Natural killer cell treated with Interleukin-12 subunit alpha and Interleukin-12 subunit beta and Interleukin-15 and Interleukin-18, amount 100 ng/mL, for 72 hours (primary cell): Measurements from ENCODE around the gene MYO7A. TPM values are rescaled to one million over a fixed set of nuclear protein-coding genes. Genes with fewer than 3 reads are reported as not detected.

Source experiments
- ATAC-seq, 2 donors: fragments of 150-1000 bp; cut with Tn5 transposase in 1 of 2; sonication (Bioruptor Pico), chemical (Tn5 transposase) in 1 of 2; 2 replicates each; pipeline ENCODE4 v1.10.0; 2021
- DNase-seq: peaks from one replicate; pipeline ENCODE4 v3.0.0; 2022; ENCODE audit warnings: low spot score
- H3K27ac Mint-ChIP-seq, 2 donors: 1 replicate in 1 of 2; 2 replicates in 1 of 2; pipeline ENCODE4 v1.8.0; 2022; ENCODE audit warnings: mixed read lengths in 2 of 2, mild to moderate bottlenecking in 1 of 2, moderate library complexity in 1 of 2
- H3K27me3 Mint-ChIP-seq, 2 donors: 1 replicate in 1 of 2; 2 replicates in 1 of 2; pipeline ENCODE4 v1.8.0; 2022; ENCODE audit warnings: mixed read lengths in 2 of 2
- H3K36me3 Mint-ChIP-seq: one replicate; pipeline ENCODE4 v1.8.0; 2022; ENCODE audit warnings: mixed read lengths
- H3K4me1 Mint-ChIP-seq, 2 donors: 1 replicate in 1 of 2; 2 replicates in 1 of 2; pipeline ENCODE4 v1.8.0; 2022; ENCODE audit warnings: low read depth in 2 of 2, mixed read lengths in 2 of 2, mild to moderate bottlenecking in 1 of 2
- H3K4me3 Mint-ChIP-seq: one replicate; pipeline ENCODE4 v1.8.0; 2022; ENCODE audit warnings: mixed read lengths
- H3K9me3 Mint-ChIP-seq: 2 replicates; pipeline ENCODE4 v1.8.0; 2022; ENCODE audit warnings: mixed read lengths
- total RNA-seq, 2 donors: library from RNA; stranded (reverse); gene quantifications; one replicate each; pipeline ENCODE4 v1.2.3, GENCODE V29; 2022

The MYO7A gene
- total RNA-seq, 2 donors from 2014 or later = 0.05 TPM; not detected in 1

- Mint-ChIP-seq H3K4me3 (no peak overlapping the region), H3K27ac (no peak overlapping the region), H3K27me3 (peaks cover 9 to 17% of the 10 kb centered on the region in 2 donors), H3K36me3 (no peaks in the 10 kb centered on the region), H3K9me3 (no peaks in the 10 kb centered on the region), H3K4me1 (peaks cover 0 to 4% of the 10 kb centered on the region in 2 donors)
- ATAC-seq = no peak
- DNase-seq = no peak
Observed at GRCh38 chr11:77131560-77131959, 3.5 kb downstream of the MYO7A start.

- DNase-seq = no peak
- Mint-ChIP-seq H3K27ac (no peak overlapping the region), H3K9me3 (no peaks in the 10 kb centered on the region), H3K36me3 (no peaks in the 10 kb centered on the region), H3K27me3 (peaks cover 33 to 36% of the 10 kb centered on the region in 2 donors), H3K4me3 (no peak overlapping the region), H3K4me1 (peaks cover 3 to 8% of the 10 kb centered on the region in 2 donors)
- ATAC-seq = no peak
Observed at GRCh38 chr11:77135069-77135468, 7.0 kb downstream of the MYO7A start.

GRCh38 chr11:77136074-77136473, 8.0 kb downstream of the MYO7A start:
- ATAC-seq (no peak), DNase-seq (no peak)
- Mint-ChIP-seq H3K9me3 (no peaks in the 10 kb centered on the region), H3K27ac (no peak overlapping the region), H3K27me3 (peaks cover 33 to 37% of the 10 kb centered on the region in 2 donors), H3K4me3 (no peak overlapping the region), H3K4me1 (peaks cover 3 to 8% of the 10 kb centered on the region in 2 donors), H3K36me3 (no peaks in the 10 kb centered on the region)

- Mint-ChIP-seq H3K4me3 (no peak overlapping the region), H3K9me3 (no peaks in the 10 kb centered on the region), H3K27me3 (peaks cover 38 to 41% of the 10 kb centered on the region in 2 donors), H3K4me1 (peaks cover 7 to 13% of the 10 kb centered on the region in 2 donors), H3K36me3 (no peaks in the 10 kb centered on the region), H3K27ac (no peak overlapping the region)
- ATAC-seq (no peak), DNase-seq (no peak)
Observed at GRCh38 chr11:77136784-77137420, 8.9 kb downstream of the MYO7A start.

- H3K27ac Mint-ChIP-seq = no peak overlapping the region
- H3K4me1 Mint-ChIP-seq = peaks cover 12 to 19% of the 10 kb centered on the region in 2 donors
- H3K4me3 Mint-ChIP-seq = no peak overlapping the region
- DNase-seq = no peak
- ATAC-seq = no peak
- no peaks in the 10 kb centered on the region for H3K36me3 Mint-ChIP-seq
- no peaks in the 10 kb centered on the region for H3K9me3 Mint-ChIP-seq
- H3K27me3 Mint-ChIP-seq = peaks cover 42 to 45% of the 10 kb centered on the region in 2 donors
Observed at GRCh38 chr11:77137421-77137820, 9.4 kb downstream of the MYO7A start.

- Mint-ChIP-seq H3K36me3 (no peaks in the 10 kb centered on the region), H3K27me3 (peaks cover 45 to 47% of the 10 kb centered on the region in 2 donors)
- no peak for ATAC-seq
Observed at GRCh38 chr11:77138106-77138649, 10.1 kb downstream of the MYO7A start.

GRCh38 chr11:77139201-77139600, 11.2 kb downstream of the MYO7A start:
- Mint-ChIP-seq H3K4me3 (no peak overlapping the region), H3K27ac (no peak overlapping the region)

More at GRCh38 chr11:77138106-77138649, 10.1 kb downstream of the MYO7A start:
- peaks cover 18 to 25% of the 10 kb centered on the region in 2 donors for H3K4me1 Mint-ChIP-seq
- DNase-seq = no peak
- H3K9me3 Mint-ChIP-seq = no peaks in the 10 kb centered on the region
- H3K27ac Mint-ChIP-seq = no peak overlapping the region
- no peak overlapping the region for H3K4me3 Mint-ChIP-seq

GRCh38 chr11:77140231-77140851, 12.3 kb downstream of the MYO7A start:
- Mint-ChIP-seq H3K36me3 (no peaks in the 10 kb centered on the region), H3K4me3 (no peak overlapping the region), H3K27ac (no peak overlapping the region), H3K27me3 (peaks cover 49 to 55% of the 10 kb centered on the region in 2 donors), H3K9me3 (no peaks in the 10 kb centered on the region), H3K4me1 (peaks cover 19 to 32% of the 10 kb centered on the region in 2 donors)
- no peak for DNase-seq
- no peak for ATAC-seq

More at GRCh38 chr11:77139201-77139600, 11.2 kb downstream of the MYO7A start:
- DNase-seq = no peak
- Mint-ChIP-seq H3K27me3 (peaks cover 49 to 53% of the 10 kb centered on the region in 2 donors), H3K36me3 (no peaks in the 10 kb centered on the region), H3K9me3 (no peaks in the 10 kb centered on the region), H3K4me1 (peaks cover 19 to 32% of the 10 kb centered on the region in 2 donors)
- ATAC-seq = no peak

GRCh38 chr11:77141034-77141433, 13.0 kb downstream of the MYO7A start:
- Mint-ChIP-seq H3K27ac (no peak overlapping the region), H3K4me3 (no peak overlapping the region), H3K36me3 (no peaks in the 10 kb centered on the region), H3K4me1 (peaks cover 19 to 32% of the 10 kb centered on the region in 2 donors), H3K9me3 (no peaks in the 10 kb centered on the region), H3K27me3 (peaks cover 45 to 54% of the 10 kb centered on the region in 2 donors)
- no peak for DNase-seq
- no peak for ATAC-seq

- DNase-seq (no peak), ATAC-seq (no peak)
- Mint-ChIP-seq H3K27me3 (peaks cover 41 to 51% of the 10 kb centered on the region in 2 donors), H3K36me3 (no peaks in the 10 kb centered on the region), H3K27ac (peak overlapping the region in 1 of 2 donors; percentile 13), H3K9me3 (no peaks in the 10 kb centered on the region), H3K4me3 (no peak overlapping the region), H3K4me1 (peaks cover 19 to 28% of the 10 kb centered on the region in 2 donors)
Observed at GRCh38 chr11:77141475-77141874, 13.4 kb downstream of the MYO7A start.

GRCh38 chr11:77142091-77142975, 14.3 kb downstream of the MYO7A start:
- Mint-ChIP-seq H3K4me3 (peak overlapping the region; percentile 13), H3K9me3 (no peaks in the 10 kb centered on the region), H3K36me3 (no peaks in the 10 kb centered on the region), H3K27ac (peak overlapping the region in 1 of 2 donors; percentile 13), H3K4me1 (peaks cover 21 to 23% of the 10 kb centered on the region in 2 donors), H3K27me3 (peaks cover 32 to 46% of the 10 kb centered on the region in 2 donors)
- ATAC-seq (peak; percentile 82 to 91), DNase-seq (no peak)

GRCh38 chr11:77143405-77144020, 15.5 kb downstream of the MYO7A start:
- Mint-ChIP-seq H3K36me3 (no peaks in the 10 kb centered on the region), H3K4me1 (peaks cover 26 to 30% of the 10 kb centered on the region in 2 donors), H3K9me3 (no peaks in the 10 kb centered on the region), H3K4me3 (no peak overlapping the region), H3K27me3 (peaks cover 28 to 50% of the 10 kb centered on the region in 2 donors), H3K27ac (peak overlapping the region in 1 of 2 donors; percentile 47)
- ATAC-seq = no peak
- DNase-seq = no peak
